Left lung (tissue), 10 donors: Measurements from ENCODE around the gene OOSP1. TPM values are rescaled to one million over a fixed set of nuclear protein-coding genes. Genes with fewer than 3 reads are reported as not detected.
"Not testable (repeated sequence)": the region's sequence is repeated elsewhere in the genome, so short reads cannot be mapped to it uniquely, and the experiment has no call there.

ENCODE experiments used
- ATAC-seq: fragments of 200-7000 bp; cut with Tn5 transposase; one replicate; pipeline ENCODE4 v1.9.1; 2020; ENCODE audit warnings: moderate library complexity
- DNase-seq, 4 donors: peaks; one replicate each; pipeline ENCODE4 v3.0.0-alpha.2; 2013 to 2020
- H3K27ac ChIP-seq, 2 donors: fragments of 200-600 bp; sonication (generic) in 1 of 2; one replicate each; pipeline versions ENCODE4 v1.5.0 to v1.8.0; 2020 to 2021
- H3K27me3 ChIP-seq, 2 donors: fragments of 200-600 bp; sonication (generic) in 1 of 2; one replicate each; pipeline versions ENCODE4 v1.5.0 to v1.8.0; 2020 to 2021
- H3K36me3 ChIP-seq, 2 donors: fragments of 200-600 bp; sonication (generic) in 1 of 2; one replicate each; pipeline versions ENCODE4 v1.5.0 to v1.8.0; 2020 to 2021
- H3K4me1 ChIP-seq, 2 donors: fragments of 200-600 bp; one replicate each; pipeline ENCODE4 v1.8.0; 2021
- H3K4me3 ChIP-seq, 2 donors: fragments of 200-600 bp; sonication (generic) in 1 of 2; one replicate each; pipeline versions ENCODE4 v1.5.0 to v1.8.0; 2020 to 2021; ENCODE audit warnings: mild to moderate bottlenecking in 1 of 2
- H3K9me3 ChIP-seq, 2 donors: fragments of 200-600 bp; sonication (generic) in 1 of 2; one replicate each; pipeline versions ENCODE4 v1.5.0 to v1.8.0; 2020 to 2021
- intact Hi-C, 2 donors: fragments of 100-400 bp; cut with DNase I; formaldehyde crosslinking; loops; one replicate each; pipeline versions ENCODE4 v1.11.2 to v1.14.2; 2022
- polyA plus RNA-seq, 6 donors: library from polyadenylated mRNA; unstranded; fragments of 120-200 nt; gene quantifications; one replicate each; pipeline ENCODE4 v1.2.1, GENCODE V29; 2013; ENCODE audit not compliant: insufficient read length in 6 of 6
- total RNA-seq, 2 donors: library from RNA; stranded (reverse); fragmentation: NEBNext Ultra II Directional; extraction: Animal tissue kit (Norgen Biotek cat#: 25700); gene quantifications; one replicate each; pipeline ENCODE4 v1.2.1, GENCODE V29; 2021
- TF ChIP-seq, protein P1 (sequence below), 2 donors: fragments of 200-600 bp; sonication (generic) in 1 of 2; IDR thresholded peaks; one replicate each; pipeline versions ENCODE4 v1.5.0 to v1.8.0; 2021; ENCODE audit warnings: antibody characterized with exemption in 2 of 2
- donor health status: DM: no; HTN: yes; CAD: no.
- donor health status: DM: no; HTN: no; CAD: no.

The OOSP1 gene
- total and polyA plus RNA-seq, 8 donors, result 0.27 to 0.31 TPM; not detected in 6

DNA sequence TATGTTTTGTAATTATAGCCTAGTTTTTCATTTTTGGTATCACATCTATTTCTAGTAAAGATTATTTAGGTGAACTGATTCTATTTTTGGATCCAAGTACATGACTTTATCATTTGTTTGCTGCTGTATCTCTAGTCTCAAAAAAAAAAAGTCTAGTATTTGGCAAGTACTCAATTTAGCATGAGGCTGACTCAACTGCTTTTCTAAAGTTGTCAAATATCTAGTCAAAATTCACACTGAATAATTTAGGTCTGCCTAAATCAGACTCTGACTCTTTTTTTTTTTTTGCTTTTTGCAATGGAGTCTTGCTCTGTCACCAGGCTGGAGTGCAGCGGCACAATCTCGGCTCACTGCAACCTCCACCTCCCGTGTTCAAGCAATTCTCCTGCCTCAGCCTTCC lies 28.0 kb downstream of the OOSP1 start:
- intact Hi-C loops, result no loop called here
- Histone ChIP-seq H3K4me3 (no peak overlapping the region), H3K36me3 (no peaks in the 10 kb centered on the region), H3K4me1 (no peaks in the 10 kb centered on the region), H3K27me3 (no peaks in the 10 kb centered on the region), H3K27ac (no peak overlapping the region), H3K9me3 (no peaks in the 10 kb centered on the region)
- DNase-seq (no peak), ATAC-seq (no peak)
- TF ChIP-seq, protein P1, sequence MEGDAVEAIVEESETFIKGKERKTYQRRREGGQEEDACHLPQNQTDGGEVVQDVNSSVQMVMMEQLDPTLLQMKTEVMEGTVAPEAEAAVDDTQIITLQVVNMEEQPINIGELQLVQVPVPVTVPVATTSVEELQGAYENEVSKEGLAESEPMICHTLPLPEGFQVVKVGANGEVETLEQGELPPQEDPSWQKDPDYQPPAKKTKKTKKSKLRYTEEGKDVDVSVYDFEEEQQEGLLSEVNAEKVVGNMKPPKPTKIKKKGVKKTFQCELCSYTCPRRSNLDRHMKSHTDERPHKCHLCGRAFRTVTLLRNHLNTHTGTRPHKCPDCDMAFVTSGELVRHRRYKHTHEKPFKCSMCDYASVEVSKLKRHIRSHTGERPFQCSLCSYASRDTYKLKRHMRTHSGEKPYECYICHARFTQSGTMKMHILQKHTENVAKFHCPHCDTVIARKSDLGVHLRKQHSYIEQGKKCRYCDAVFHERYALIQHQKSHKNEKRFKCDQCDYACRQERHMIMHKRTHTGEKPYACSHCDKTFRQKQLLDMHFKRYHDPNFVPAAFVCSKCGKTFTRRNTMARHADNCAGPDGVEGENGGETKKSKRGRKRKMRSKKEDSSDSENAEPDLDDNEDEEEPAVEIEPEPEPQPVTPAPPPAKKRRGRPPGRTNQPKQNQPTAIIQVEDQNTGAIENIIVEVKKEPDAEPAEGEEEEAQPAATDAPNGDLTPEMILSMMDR (IDR thresholded peaks at IDR 0.05), result no peak

GRCh38 chr11:59967677-59968394 lies 29.6 kb downstream of the OOSP1 start:
- H3K4me3 ChIP-seq, result no peak overlapping the region
- no peaks in the 10 kb centered on the region for H3K36me3 ChIP-seq
- H3K27ac ChIP-seq, result no peak overlapping the region
- no peak for ATAC-seq
- no peaks in the 10 kb centered on the region for H3K9me3 ChIP-seq
- H3K27me3 ChIP-seq, result no peaks in the 10 kb centered on the region
- no peaks in the 10 kb centered on the region for H3K4me1 ChIP-seq
- TF ChIP-seq, protein P1 (IDR thresholded peaks at IDR 0.05), result no peak
- intact Hi-C loops, result no loop called here
- DNase-seq, result no peak

- Histone ChIP-seq H3K36me3 (no peaks in the 10 kb centered on the region), H3K9me3 (no peaks in the 10 kb centered on the region), H3K4me1 (no peaks in the 10 kb centered on the region), H3K27ac (no peak overlapping the region), H3K4me3 (no peak overlapping the region), H3K27me3 (no peaks in the 10 kb centered on the region)
- intact Hi-C loops, result no loop called here
- DNase-seq (no peak), ATAC-seq (no peak)
- TF ChIP-seq, protein P1 (IDR thresholded peaks at IDR 0.05), result no peak
Measured at GRCh38 chr11:59968395-59968783, 30.2 kb downstream of the OOSP1 start.

DNA sequence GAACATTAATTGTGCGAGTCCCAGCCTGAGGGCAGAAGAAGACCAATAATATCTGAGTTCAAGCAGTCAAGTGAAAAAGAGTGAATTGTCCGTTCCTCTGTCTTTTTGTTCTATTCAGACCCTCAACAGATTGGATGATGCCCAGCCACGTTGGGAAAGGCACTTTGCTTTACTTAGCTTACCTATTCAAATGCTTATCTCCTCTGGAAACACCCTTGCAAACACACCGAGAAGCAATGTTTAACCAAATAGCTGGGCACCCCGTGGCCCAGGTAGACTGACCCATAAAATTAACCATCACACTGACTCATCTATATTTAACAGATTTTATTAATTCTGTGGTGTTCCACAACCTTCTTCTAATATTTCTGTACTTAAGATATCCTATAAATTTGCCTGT lies 34.9 kb downstream of the OOSP1 start:
- DNase-seq (no peak), ATAC-seq (no peak)
- intact Hi-C loops, result no loop called here
- Histone ChIP-seq H3K27ac (no peak overlapping the region), H3K9me3 (no peaks in the 10 kb centered on the region), H3K4me1 (no peaks in the 10 kb centered on the region), H3K27me3 (no peaks in the 10 kb centered on the region), H3K4me3 (no peak overlapping the region), H3K36me3 (no peaks in the 10 kb centered on the region)
- TF ChIP-seq, protein P1 (IDR thresholded peaks at IDR 0.05), result no peak

DNA sequence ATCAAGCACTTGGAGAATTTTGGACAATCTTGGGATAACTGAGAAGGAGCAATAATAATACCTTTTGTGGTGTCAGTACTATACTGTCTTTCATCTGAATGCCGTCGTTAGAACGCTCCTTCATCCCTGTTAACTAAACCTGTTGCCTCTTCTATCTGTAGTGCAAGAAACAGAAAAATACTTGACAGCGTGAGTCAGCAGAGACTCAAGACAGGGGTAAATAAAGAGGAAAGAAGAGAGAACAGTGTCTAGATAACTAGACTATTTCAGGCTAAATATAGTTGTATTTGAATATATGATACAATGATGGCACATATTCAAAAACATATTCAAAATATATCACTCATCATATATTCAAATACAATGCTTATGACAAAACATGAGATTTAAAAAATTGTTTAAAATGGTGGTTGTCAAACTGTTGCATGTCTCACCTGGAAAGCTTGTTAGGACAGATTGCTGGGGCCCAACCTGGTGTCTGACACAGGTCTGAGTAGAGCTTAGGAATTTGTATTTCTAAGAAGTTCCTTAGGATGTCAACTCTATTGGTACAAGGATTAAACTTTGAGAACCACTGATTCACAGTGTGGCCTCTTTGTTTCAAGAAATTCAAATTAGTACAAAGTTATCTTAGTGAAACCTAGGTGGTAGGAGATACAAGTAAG lies 43.0 kb downstream of the OOSP1 start:
- ATAC-seq (no peak), DNase-seq (no peak)
- H3K9me3 ChIP-seq, result no peaks in the 10 kb centered on the region
- no peaks in the 10 kb centered on the region for H3K27me3 ChIP-seq
- no peaks in the 10 kb centered on the region for H3K4me1 ChIP-seq
- no peak overlapping the region for H3K4me3 ChIP-seq
- H3K27ac ChIP-seq, result no peak overlapping the region
- TF ChIP-seq, protein P1 (IDR thresholded peaks at IDR 0.05), result no peak
- intact Hi-C loops, result no loop called here
- H3K36me3 ChIP-seq, result no peaks in the 10 kb centered on the region

GRCh38 chr11:59982037-59982436 lies 43.8 kb downstream of the OOSP1 start:
- H3K36me3 ChIP-seq, DNase-seq, H3K4me3 ChIP-seq, ATAC-seq, H3K27ac ChIP-seq, H3K4me1 ChIP-seq, intact Hi-C loops, H3K9me3 ChIP-seq, H3K27me3 ChIP-seq: not testable (repeated sequence)
